H1 (cell line): ENCODE results near the gene KLHL29. TPM values are rescaled to one million over a fixed set of nuclear protein-coding genes. Genes with fewer than 3 reads are reported as not detected.
"Not testable (repeated sequence)": the region's sequence is repeated elsewhere in the genome, so short reads cannot be mapped to it uniquely, and the experiment has no call there.

Source experiments
- CTCF ChIA-PET: fragments of 300-600 bp; sonication (Branson Sonifier 250); formaldehyde crosslinking; loops from one replicate; lab custom pipeline; 2021; ENCODE audit not compliant: partially characterized antibody; lab: Charles Lee
- POLR2A ChIA-PET: fragments of 300-600 bp; sonication (Branson Sonifier 250); formaldehyde crosslinking; loops from one replicate; lab custom pipeline; 2021; ENCODE audit warnings: inconsistent platforms; ENCODE audit not compliant: partially characterized antibody; lab: Charles Lee
- DNase-seq, 2 experiments: peaks; one replicate each; pipeline versions ENCODE4 v3.0.0 to v3.0.0-alpha.2; 2010 to 2022; ENCODE audit warnings: low spot score in 2 of 2, low read depth in 1 of 2, mixed read lengths in 1 of 2
- FAIRE-seq: peaks from 2 replicates; lab custom pipeline; 2011; peaks lifted over from hg19 to GRCh38; lab: Jason Lieb, UNC
- H2AFZ ChIP-seq: 2 replicates; pipeline ENCODE4 v1.8.1; 2012; ENCODE audit warnings: low read length, inconsistent platforms
- H2AK5ac ChIP-seq: 2 replicates; pipeline ENCODE4 v1.6.1; 2013; ENCODE audit warnings: low read depth, low read length
- H2BK120ac ChIP-seq: replicated peaks from 2 replicates; pipeline ENCODE3; 2013; ENCODE audit warnings: low read depth, low read length, inconsistent platforms
- H2BK12ac ChIP-seq: 2 replicates; pipeline ENCODE4 v1.6.1; 2013; ENCODE audit warnings: low read depth, low read length
- H2BK15ac ChIP-seq: 2 replicates; pipeline ENCODE4 v1.6.1; 2013; ENCODE audit warnings: low read length
- H2BK20ac ChIP-seq: 2 replicates; pipeline ENCODE4 v1.6.1; 2013; ENCODE audit warnings: low read length
- H2BK5ac ChIP-seq: 2 replicates; pipeline ENCODE4 v1.6.1; 2013; ENCODE audit warnings: low read depth, low read length
- H3K14ac ChIP-seq: 2 replicates; pipeline ENCODE4 v1.6.1; 2013; ENCODE audit warnings: inconsistent platforms; ENCODE audit not compliant: insufficient read length
- H3K18ac ChIP-seq: 2 replicates; pipeline ENCODE4 v1.6.1; 2013; ENCODE audit warnings: low read length; ENCODE audit errors: extremely low read depth
- H3K23ac ChIP-seq: 2 replicates; pipeline ENCODE4 v1.6.1; 2013; ENCODE audit warnings: inconsistent platforms; ENCODE audit not compliant: insufficient read length
- H3K23me2 ChIP-seq: 2 replicates; pipeline ENCODE4 v1.6.1; 2013; ENCODE audit warnings: low read depth, low read length
- H3K27ac ChIP-seq: 2 replicates; pipeline ENCODE4 v1.6.1; 2011; ENCODE audit warnings: low read depth, low read length, inconsistent platforms
- H3K27me3 ChIP-seq, 4 experiments: replicated peaks in 1 of 4; 1 replicate in 1 of 4; 2 replicates in 3 of 4; pipeline versions ENCODE4 v1.6.1 to v1.8.1; 2011 to 2013; ENCODE audit warnings: low read length in 3 of 4, mild to moderate bottlenecking in 3 of 4, inconsistent platforms in 2 of 4, mixed read lengths in 2 of 4, moderate library complexity in 1 of 4; ENCODE audit not compliant: control insufficient read depth in 3 of 4, insufficient read depth in 3 of 4; ENCODE audit errors: extremely low read depth in 1 of 4
- H3K36me3 ChIP-seq, 4 experiments: 2 replicates each; pipeline versions ENCODE4 v1.6.1 to v1.8.1; 2011 to 2013; ENCODE audit warnings: mild to moderate bottlenecking in 4 of 4, low read length in 3 of 4, moderate library complexity in 2 of 4, control low read depth in 1 of 4, inconsistent platforms in 1 of 4; ENCODE audit not compliant: insufficient read depth in 4 of 4, control insufficient read depth in 2 of 4
- H3K4ac ChIP-seq: replicated peaks from 2 replicates; pipeline ENCODE3; 2013; ENCODE audit warnings: low read length, low read depth, mixed read lengths, inconsistent platforms; ENCODE audit not compliant: insufficient read length
- H3K4me1 ChIP-seq, 4 experiments: replicated peaks in 1 of 4; 1 replicate in 1 of 4; 2 replicates in 3 of 4; pipeline versions ENCODE4 v1.6.1 to v1.8.1; 2011 to 2013; ENCODE audit warnings: low read length in 3 of 4, inconsistent platforms in 2 of 4, mixed read lengths in 1 of 4; ENCODE audit not compliant: insufficient read depth in 4 of 4, control insufficient read depth in 3 of 4
- H3K4me2 ChIP-seq, 2 experiments: 2 replicates each; pipeline versions ENCODE4 v1.6.1 to v1.8.1; 2011 to 2013; ENCODE audit warnings: low read depth in 2 of 2, low read length in 2 of 2, control low read depth in 1 of 2, inconsistent platforms in 1 of 2, mild to moderate bottlenecking in 1 of 2; ENCODE audit not compliant: insufficient read depth in 1 of 2
- H3K4me3 ChIP-seq, 4 experiments: fragments of 200-600, 300-600 bp in 1 of 4; sonication (generic), shearing (Covaris generic), sonication (Bioruptor Twin) in 1 of 4; 2 replicates each; pipeline versions ENCODE4 v1.5.1 to v1.8.1; 2011 to 2016; ENCODE audit warnings: low read length in 4 of 4, low read depth in 3 of 4, control low read depth in 2 of 4, inconsistent platforms in 2 of 4, mild to moderate bottlenecking in 2 of 4, mixed read lengths in 1 of 4, moderate library complexity in 1 of 4; ENCODE audit not compliant: insufficient read depth in 2 of 4; ENCODE audit errors: extremely low read depth in 1 of 4
- H3K56ac ChIP-seq: replicated peaks from 2 replicates; pipeline ENCODE3; 2013; ENCODE audit warnings: low read depth, mild to moderate bottlenecking, mixed read lengths, low read length, inconsistent platforms; ENCODE audit not compliant: insufficient read length
- H3K79me1 ChIP-seq: 2 replicates; pipeline ENCODE4 v1.6.1; 2013; ENCODE audit warnings: low read depth, low read length, control low read depth
- H3K79me2 ChIP-seq, 2 experiments: 2 replicates each; pipeline versions ENCODE4 v1.6.1 to v1.8.1; 2012 to 2013; ENCODE audit warnings: low read length in 2 of 2, mild to moderate bottlenecking in 2 of 2, inconsistent platforms in 1 of 2; ENCODE audit not compliant: insufficient read depth in 2 of 2, control insufficient read depth in 1 of 2
- H3K9ac ChIP-seq, 4 experiments: replicated peaks in 1 of 4; 1 replicate in 1 of 4; 2 replicates in 3 of 4; pipeline versions ENCODE4 v1.6.1 to v1.8.1; 2011 to 2013; ENCODE audit warnings: low read depth in 3 of 4, low read length in 3 of 4, control low read depth in 2 of 4, mild to moderate bottlenecking in 2 of 4, moderate library complexity in 2 of 4, inconsistent platforms in 1 of 4; ENCODE audit errors: extremely low read depth in 1 of 4
- H3K9me3 ChIP-seq, 2 experiments: 2 replicates each; pipeline versions ENCODE4 v1.6.1 to v1.8.1; 2012 to 2013; ENCODE audit warnings: mild to moderate bottlenecking in 2 of 2, moderate library complexity in 2 of 2, control low read depth in 1 of 2, inconsistent platforms in 1 of 2, low read depth in 1 of 2, low read length in 1 of 2, mixed read lengths in 1 of 2; ENCODE audit not compliant: insufficient read depth in 2 of 2
- H4K20me1 ChIP-seq, 2 experiments: replicated peaks in 1 of 2; 2 replicates each; pipeline versions ENCODE3 to v1.8.1; 2011 to 2013; ENCODE audit warnings: inconsistent platforms in 2 of 2, low read length in 2 of 2, mild to moderate bottlenecking in 1 of 2; ENCODE audit not compliant: insufficient read depth in 2 of 2, control insufficient read depth in 1 of 2
- H4K5ac ChIP-seq: 2 replicates; pipeline ENCODE4 v1.6.1; 2013; ENCODE audit warnings: low read length, low read depth, mixed read lengths, inconsistent platforms; ENCODE audit not compliant: insufficient read length
- H4K8ac ChIP-seq: 2 replicates; pipeline ENCODE4 v1.8.0; 2013; ENCODE audit warnings: mild to moderate bottlenecking, moderate library complexity, low read length, inconsistent platforms; ENCODE audit not compliant: insufficient read depth; ENCODE audit errors: extremely low read depth
- H4K91ac ChIP-seq: replicated peaks from 2 replicates; pipeline ENCODE3; 2013; ENCODE audit warnings: low read length, mixed read lengths, inconsistent platforms; ENCODE audit not compliant: insufficient read length
- WGBS, 2 experiments: shearing (Covaris generic) in 1 of 2; methylation state at CpG; one replicate each; pipeline versions ENCODE4 v1.1.6 to v1.1.7; 2013 to 2015; ENCODE audit warnings: low lambda C conversion rate in 2 of 2, mixed read lengths in 2 of 2, inconsistent platforms in 1 of 2, low coverage in 1 of 2, missing lambda C conversion rate in 1 of 2; ENCODE audit not compliant: insufficient replicate concordance in 2 of 2, insufficient coverage in 1 of 2, insufficient read length in 1 of 2; ENCODE audit errors: extremely low coverage in 1 of 2, missing lambda C conversion rate in 1 of 2; 5-methylcytosine and 5-hydroxymethylcytosine counted together
- polyA plus RNA-seq, 7 experiments: library from polyadenylated mRNA; depleted of rRNA in 3 of 7; stranded (reverse) in 5 of 7; unstranded in 2 of 7; fragments of >200 nt in 5 of 7; fragments of 200-250 nt in 2 of 7; gene quantifications; 1 replicate in 5 of 7; 2 replicates in 1 of 7; 4 replicates in 1 of 7; pipeline versions ENCODE4 v1.2.1 to v1.2.3, GENCODE V29; 2011 to 2013; ENCODE audit warnings: missing spikeins in 2 of 7, mixed read lengths in 2 of 7
- total RNA-seq: library from RNA; stranded (reverse); fragmentation: NEBNext Ultra II Directional; extraction: Animal tissue kit (Norgen Biotek cat#: 25700); gene quantifications from 2 replicates; pipeline ENCODE4 v1.2.1, GENCODE V29; 2021

Gene KLHL29
- total and polyA plus RNA-seq, 2 of the 8 experiments (the other 6 are each of a cell fraction or from before 2014, with no cell fraction given) = 1.1 to 4.7 TPM

GRCh38 chr2:23391237-23391736 is 6.3 kb downstream of the KLHL29 start:
- 94% methylated on average over 10 of the region's 10 CpGs; no CpG with 5 or more reads in 1 of the 2 experiments for WGBS, 2 experiments
- H2BK20ac ChIP-seq, H3K27ac ChIP-seq, H4K20me1 ChIP-seq, H3K4me1 ChIP-seq, H4K8ac ChIP-seq, FAIRE-seq, H4K5ac ChIP-seq, H3K9me3 ChIP-seq, POLR2A ChIA-PET, H2BK5ac ChIP-seq, H3K18ac ChIP-seq, H3K4me3 ChIP-seq, H2BK15ac ChIP-seq, H3K79me2 ChIP-seq, H3K4ac ChIP-seq, H3K56ac ChIP-seq, H3K4me2 ChIP-seq, H3K79me1 ChIP-seq, H4K91ac ChIP-seq, H2BK12ac ChIP-seq, H3K14ac ChIP-seq, H3K23ac ChIP-seq, CTCF ChIA-PET, H2AFZ ChIP-seq, H3K23me2 ChIP-seq, H3K9ac ChIP-seq, H2AK5ac ChIP-seq, DNase-seq, H2BK120ac ChIP-seq, H3K36me3 ChIP-seq: not testable (repeated sequence)
- peaks cover 13 to 22% (median 18%) of the 10 kb centered on the region in 4 experiments for H3K27me3 ChIP-seq
